OCI-LY1 (cell line): Measurements from ENCODE around the gene SEC61G.

Experiments
- EZH2 ChIP-seq: fragments of 200-600 bp; sonication (generic), shearing (Covaris generic); IDR thresholded peaks from 2 replicates; pipeline ENCODE4 v1.8.0; 2017; ENCODE audit warnings: borderline replicate concordance, mixed run types, mild to moderate bottlenecking, antibody characterized with exemption, low read length, moderate library complexity, mixed read lengths
- TF ChIP-seq, protein P1 (sequence below): fragments of 200-600 bp; sonication (generic), shearing (Covaris generic); IDR thresholded peaks from 2 replicates; pipeline ENCODE4 v1.5.1; 2017; ENCODE audit warnings: mild to moderate bottlenecking, antibody characterized with exemption, low read length, moderate library complexity, mixed read lengths

DNA sequence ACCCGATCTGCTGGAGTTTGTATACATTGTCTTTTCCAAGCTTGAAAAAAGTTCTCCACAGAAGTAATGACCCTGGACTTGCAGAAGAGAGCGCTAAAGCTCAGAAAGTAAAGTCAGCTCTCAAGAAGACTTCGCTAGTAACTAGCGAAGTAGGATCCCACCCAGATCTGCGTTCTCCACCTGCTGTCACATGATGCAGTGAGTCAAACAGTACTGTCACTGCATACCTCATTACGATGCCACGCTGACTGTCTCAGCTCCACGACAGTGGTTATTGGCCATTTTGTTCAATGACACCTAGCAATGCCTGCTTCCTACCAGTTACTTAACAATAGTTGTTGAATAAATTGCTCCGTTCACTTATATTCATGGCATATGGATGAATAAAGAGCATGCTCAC is 29.7 kb upstream of the SEC61G start:
- TF ChIP-seq, protein P1, sequence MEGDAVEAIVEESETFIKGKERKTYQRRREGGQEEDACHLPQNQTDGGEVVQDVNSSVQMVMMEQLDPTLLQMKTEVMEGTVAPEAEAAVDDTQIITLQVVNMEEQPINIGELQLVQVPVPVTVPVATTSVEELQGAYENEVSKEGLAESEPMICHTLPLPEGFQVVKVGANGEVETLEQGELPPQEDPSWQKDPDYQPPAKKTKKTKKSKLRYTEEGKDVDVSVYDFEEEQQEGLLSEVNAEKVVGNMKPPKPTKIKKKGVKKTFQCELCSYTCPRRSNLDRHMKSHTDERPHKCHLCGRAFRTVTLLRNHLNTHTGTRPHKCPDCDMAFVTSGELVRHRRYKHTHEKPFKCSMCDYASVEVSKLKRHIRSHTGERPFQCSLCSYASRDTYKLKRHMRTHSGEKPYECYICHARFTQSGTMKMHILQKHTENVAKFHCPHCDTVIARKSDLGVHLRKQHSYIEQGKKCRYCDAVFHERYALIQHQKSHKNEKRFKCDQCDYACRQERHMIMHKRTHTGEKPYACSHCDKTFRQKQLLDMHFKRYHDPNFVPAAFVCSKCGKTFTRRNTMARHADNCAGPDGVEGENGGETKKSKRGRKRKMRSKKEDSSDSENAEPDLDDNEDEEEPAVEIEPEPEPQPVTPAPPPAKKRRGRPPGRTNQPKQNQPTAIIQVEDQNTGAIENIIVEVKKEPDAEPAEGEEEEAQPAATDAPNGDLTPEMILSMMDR: peak; percentile 58
- TF ChIP-seq EZH2: no peak
